ACC112 (cell line): ENCODE results near the gene TMEM229B.
A peak's percentile ranks its signal among the peaks of the same experiment; 100 is the strongest.

Source experiments
- H2AFZ ChIP-seq: fragments of 200-600 bp; sonication (generic); one replicate; pipeline ENCODE4 v1.6.0; 2017; ENCODE audit warnings: antibody characterized with exemption, low read length; ENCODE audit not compliant: unreplicated experiment
- H3K27ac ChIP-seq: fragments of 200-600 bp; sonication (generic); 2 replicates; pipeline ENCODE4 v1.5.1; 2014; ENCODE audit warnings: low read depth, mild to moderate bottlenecking, antibody characterized with exemption, low read length, moderate library complexity
- H3K27me3 ChIP-seq: fragments of 200-600 bp; sonication (generic); 2 replicates; pipeline ENCODE4 v1.6.1; 2014; ENCODE audit warnings: mild to moderate bottlenecking, antibody characterized with exemption, low read length, moderate library complexity, mixed read lengths; ENCODE audit not compliant: insufficient read depth
- H3K36me3 ChIP-seq: fragments of 200-600 bp; sonication (generic); 2 replicates; pipeline ENCODE4 v1.6.1; 2016; ENCODE audit warnings: mild to moderate bottlenecking, antibody characterized with exemption, low read length, moderate library complexity, mixed read lengths; ENCODE audit not compliant: insufficient read depth
- H3K4me1 ChIP-seq: fragments of 200-600 bp; sonication (generic); one replicate; pipeline ENCODE4 v1.6.1; 2016; ENCODE audit warnings: low read length, mixed read lengths; ENCODE audit not compliant: insufficient read depth, unreplicated experiment, control insufficient read depth
- H3K4me3 ChIP-seq: fragments of 200-600 bp; sonication (generic); 2 replicates; pipeline ENCODE4 v1.5.1; 2014; ENCODE audit warnings: mild to moderate bottlenecking, low read depth, low read length
- H3K79me2 ChIP-seq: fragments of 200-600 bp; sonication (generic); one replicate; pipeline ENCODE4 v1.6.0; 2016; ENCODE audit warnings: low read length; ENCODE audit not compliant: control insufficient read depth, unreplicated experiment, insufficient read depth

Gene TMEM229B

GRCh38 chr14:67515386-67516079, 27.0 kb upstream of the TMEM229B start:
- H2AFZ ChIP-seq, result peak overlapping the region; percentile 85
- H3K27me3 ChIP-seq, result peaks cover 48% of the 10 kb centered on the region
- H3K36me3 ChIP-seq, result no peaks in the 10 kb centered on the region
- H3K4me3 ChIP-seq, result peak overlapping the region; percentile 92
- H3K79me2 ChIP-seq, result no peaks in the 10 kb centered on the region
- H3K4me1 ChIP-seq, result peaks cover 2% of the 10 kb centered on the region
- H3K27ac ChIP-seq, result no peak overlapping the region

- Histone ChIP-seq H3K27ac (no peak overlapping the region), H2AFZ (peak overlapping the region; percentile 85)
Measured at GRCh38 chr14:67514650-67515385, 26.3 kb upstream of the TMEM229B start.

GRCh38 chr14:67514203-67514607, 25.7 kb upstream of the TMEM229B start:
- Histone ChIP-seq H2AFZ (peak overlapping the region; percentile 85), H3K36me3 (no peaks in the 10 kb centered on the region), H3K79me2 (no peaks in the 10 kb centered on the region), H3K4me1 (peaks cover 8% of the 10 kb centered on the region), H3K4me3 (peak overlapping the region; percentile 92), H3K27me3 (peaks cover 35% of the 10 kb centered on the region), H3K27ac (no peak overlapping the region)

More at GRCh38 chr14:67514650-67515385, 26.3 kb upstream of the TMEM229B start:
- H3K4me3 ChIP-seq, result peak overlapping the region; percentile 92
- H3K79me2 ChIP-seq, result no peaks in the 10 kb centered on the region
- H3K36me3 ChIP-seq, result no peaks in the 10 kb centered on the region
- H3K4me1 ChIP-seq, result peaks cover 8% of the 10 kb centered on the region
- H3K27me3 ChIP-seq, result peaks cover 41% of the 10 kb centered on the region

- Histone ChIP-seq H3K79me2 (no peaks in the 10 kb centered on the region), H3K4me3 (no peak overlapping the region), H3K36me3 (no peaks in the 10 kb centered on the region), H3K27me3 (peaks cover 30% of the 10 kb centered on the region), H3K4me1 (peaks cover 8% of the 10 kb centered on the region), H2AFZ (no peak overlapping the region), H3K27ac (no peak overlapping the region)
Measured at GRCh38 chr14:67513631-67514108, 25.1 kb upstream of the TMEM229B start.

- Histone ChIP-seq H3K4me3 (no peak overlapping the region), H3K27ac (no peak overlapping the region), H3K4me1 (peaks cover 8% of the 10 kb centered on the region)
Measured at GRCh38 chr14:67512463-67513310, 24.2 kb upstream of the TMEM229B start.

GRCh38 chr14:67510836-67511235, 22.3 kb upstream of the TMEM229B start:
- H2AFZ ChIP-seq, result no peak overlapping the region
- H3K79me2 ChIP-seq, result no peaks in the 10 kb centered on the region
- H3K27me3 ChIP-seq, result peaks cover 3% of the 10 kb centered on the region; the same call in 1 of the 2 replicates
- H3K27ac ChIP-seq, result no peak overlapping the region
- peaks cover 8% of the 10 kb centered on the region for H3K4me1 ChIP-seq
- H3K36me3 ChIP-seq, result no peaks in the 10 kb centered on the region
- H3K4me3 ChIP-seq, result no peak overlapping the region

More at GRCh38 chr14:67512463-67513310, 24.2 kb upstream of the TMEM229B start:
- Histone ChIP-seq H3K27me3 (peaks cover 20% of the 10 kb centered on the region), H2AFZ (no peak overlapping the region), H3K79me2 (no peaks in the 10 kb centered on the region), H3K36me3 (no peaks in the 10 kb centered on the region)

GRCh38 chr14:67510121-67510520, 21.6 kb upstream of the TMEM229B start:
- Histone ChIP-seq H3K4me3 (no peak overlapping the region), H3K79me2 (no peaks in the 10 kb centered on the region)

GRCh38 chr14:67508956-67509355, 20.4 kb upstream of the TMEM229B start:
- Histone ChIP-seq H3K27ac (no peak overlapping the region), H2AFZ (no peak overlapping the region), H3K4me1 (peaks cover 8% of the 10 kb centered on the region), H3K79me2 (no peaks in the 10 kb centered on the region), H3K36me3 (no peaks in the 10 kb centered on the region), H3K27me3 (no peaks in the 10 kb centered on the region), H3K4me3 (no peak overlapping the region)

More at GRCh38 chr14:67510121-67510520, 21.6 kb upstream of the TMEM229B start:
- Histone ChIP-seq H3K27me3 (no peaks in the 10 kb centered on the region), H3K36me3 (no peaks in the 10 kb centered on the region), H3K27ac (no peak overlapping the region), H2AFZ (no peak overlapping the region), H3K4me1 (peaks cover 8% of the 10 kb centered on the region)

- Histone ChIP-seq H3K4me1 (peaks cover 3% of the 10 kb centered on the region), H3K36me3 (no peaks in the 10 kb centered on the region), H3K27me3 (no peaks in the 10 kb centered on the region), H3K4me3 (no peak overlapping the region), H3K27ac (no peak overlapping the region), H2AFZ (no peak overlapping the region), H3K79me2 (no peaks in the 10 kb centered on the region)
Measured at GRCh38 chr14:67505254-67505653, 16.7 kb upstream of the TMEM229B start.

GRCh38 chr14:67503331-67503730, 14.8 kb upstream of the TMEM229B start:
- no peaks in the 10 kb centered on the region for H3K4me1 ChIP-seq
- H3K79me2 ChIP-seq, result no peaks in the 10 kb centered on the region
- H3K4me3 ChIP-seq, result no peak overlapping the region
- no peaks in the 10 kb centered on the region for H3K27me3 ChIP-seq
- H3K27ac ChIP-seq, result no peak overlapping the region
- no peaks in the 10 kb centered on the region for H3K36me3 ChIP-seq
- H2AFZ ChIP-seq, result no peak overlapping the region
